ENCODE data around the gene ZNF841. TPM values are rescaled to one million over a fixed set of nuclear protein-coding genes. Genes with fewer than 3 reads are reported as not detected.

Gene ZNF841
- total and polyA plus RNA-seq, 9 of the 15 experiments (the other 6 are each of a cell fraction or from before 2014, with no cell fraction given), result 3.1 to 17.1 (median 11.0) TPM

DNA sequence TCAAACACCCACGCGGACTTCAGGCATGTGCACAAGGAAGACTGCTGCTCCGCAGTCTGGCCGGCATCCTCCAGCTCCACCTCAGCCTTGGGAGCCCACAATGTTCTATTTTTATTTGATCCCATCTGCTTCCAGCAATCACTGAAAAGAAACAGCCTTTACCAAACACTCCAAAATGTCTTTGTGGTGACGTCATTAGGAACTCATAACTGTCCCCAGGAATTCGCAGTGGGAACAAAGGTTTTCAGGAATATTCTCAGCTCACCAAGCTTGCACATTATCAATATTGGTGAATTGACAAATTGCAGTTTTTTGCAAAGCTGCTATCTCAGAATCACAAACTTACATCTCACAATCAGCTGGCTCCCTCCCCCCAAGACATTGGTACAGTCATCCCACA is 15.2 kb upstream of the ZNF841 start:
- Histone ChIP-seq H3K4me3 (no peak overlapping the region), H3K9ac (ENCODE audit: insufficient read depth in 1 of 2, low read depth in 2 of 2, low read length in 2 of 2) (no peak overlapping the region), H3K36me3 (ENCODE audit: control insufficient read depth, insufficient read depth, low read length) (peaks cover 2% of the 10 kb centered on the region), H3K27ac (ENCODE audit: extremely low read depth, low read depth, low read length) (no peak overlapping the region), H3K9me1 (ENCODE audit: control insufficient read depth, insufficient read depth, low read length) (no peaks in the 10 kb centered on the region), H4K20me1 (replicated peaks; ENCODE audit: control insufficient read depth, insufficient read depth, low read length) (no peaks in the 10 kb centered on the region), H3K4me2 (ENCODE audit: insufficient read depth, low read length) (no peak overlapping the region), H3K4me1 (replicated peaks in 1 of 2; ENCODE audit: control insufficient read depth in 2 of 2, insufficient read depth in 2 of 2, low read length in 2 of 2) (no peaks in the 10 kb centered on the region), H3K79me2 (ENCODE audit: control insufficient read depth, insufficient read depth, low read length) (no peaks in the 10 kb centered on the region), H3K9me3 (replicated peaks; ENCODE audit: control insufficient read depth, insufficient read depth, low read depth, low read length) (peaks cover 33% of the 10 kb centered on the region), H2AFZ (ENCODE audit: low read depth, low read length) (no peak overlapping the region), H3K27me3 (ENCODE audit: control insufficient read depth in 2 of 2, insufficient read depth in 2 of 2, low read length in 2 of 2) (no peaks in the 10 kb centered on the region)
- DNase-seq (ENCODE audit: extremely low read depth in 1 of 4, low spot score in 3 of 4) (no peak), FAIRE-seq (no peak), ATAC-seq (no peak)
- POLR2A ChIA-PET, result no interaction called here
- TF ChIP-seq ZNF324 (CRISPR knock-in tag; IDR thresholded peaks at IDR 0.05), result no peak
- TF ChIP-seq, protein P1, sequence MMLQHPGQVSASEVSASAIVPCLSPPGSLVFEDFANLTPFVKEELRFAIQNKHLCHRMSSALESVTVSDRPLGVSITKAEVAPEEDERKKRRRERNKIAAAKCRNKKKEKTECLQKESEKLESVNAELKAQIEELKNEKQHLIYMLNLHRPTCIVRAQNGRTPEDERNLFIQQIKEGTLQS (IDR thresholded peaks at IDR 0.05), result peak; percentile 49; the same call in 1 of the 2 replicates
- TF ChIP-seq, protein P1 (CRISPR knock-in tag; conservative IDR thresholded peaks at IDR 0.05), result no peak
- no peak for TF ChIP-seq DEAF1 (CRISPR knock-in tag; IDR thresholded peaks at IDR 0.05)
- no peak for TF ChIP-seq ATF1 (CRISPR knock-in tag; IDR thresholded peaks at IDR 0.05)
- peak; percentile 26; the same call in 1 of the 2 replicates for TF ChIP-seq ATF1 (tag; IDR thresholded peaks at IDR 0.05)
- no peak for TF ChIP-seq KLF1 (tag; IDR thresholded peaks at IDR 0.05)
- peak; percentile 45; the same call in 1 of the 2 replicates for TF ChIP-seq ATF7 (IDR thresholded peaks at IDR 0.05)
- no peak for TF ChIP-seq TEAD1 (CRISPR knock-in tag; IDR thresholded peaks at IDR 0.05)
- TF ChIP-seq SP1 (CRISPR knock-in tag; IDR thresholded peaks at IDR 0.05), result no peak
- TF ChIP-seq POU5F1 (IDR thresholded peaks at IDR 0.05; ENCODE audit: borderline replicate concordance, low read depth, low read length, partially characterized antibody), result no peak
- TF ChIP-seq ZNF561 (CRISPR knock-in tag; conservative IDR thresholded peaks at IDR 0.05), result no peak
- no peak for TF ChIP-seq RBM34 (IDR thresholded peaks at IDR 0.05; ENCODE audit: borderline replicate concordance, insufficient read depth, low read length)
- TF ChIP-seq JUND (IDR thresholded peaks at IDR 0.05; ENCODE audit: borderline replicate concordance, low read depth, low read length), result no peak
- TF ChIP-seq JUND (tag; IDR thresholded peaks at IDR 0.05; ENCODE audit: borderline replicate concordance, low read depth, low read length), result peak; percentile 16; the same call in 1 of the 3 replicates
- in situ Hi-C loops (cut with MboI), result no loop called here
- intact Hi-C loops (cut with micrococcal nuclease), result no loop called here
- no TSS peak for BruUV-seq (replicated peaks)
- 47% methylated on average over 6 of the region's 6 CpGs for WGBS (ENCODE audit: insufficient coverage, low coverage, missing lambda C conversion rate)
- CTCF ChIA-PET (ENCODE audit: low intra/inter-chr PET ratio), result no interaction called here
